KBM-7 (cell line): ENCODE results near the gene TRANK1.

Source experiments
- DNase-seq: peaks from one replicate; pipeline ENCODE4 v3.0.0-alpha.2; 2015
- in situ Hi-C: fragments of 300-500 bp; cut with MboI; formaldehyde crosslinking; loops from 2 replicates; pipeline ENCODE4 v1.14.3; 2020; ENCODE audit warnings: low sequenced_read_pairs, low pct_unique_long_range_greater_than_20kb, mixed read lengths

The TRANK1 gene

DNA sequence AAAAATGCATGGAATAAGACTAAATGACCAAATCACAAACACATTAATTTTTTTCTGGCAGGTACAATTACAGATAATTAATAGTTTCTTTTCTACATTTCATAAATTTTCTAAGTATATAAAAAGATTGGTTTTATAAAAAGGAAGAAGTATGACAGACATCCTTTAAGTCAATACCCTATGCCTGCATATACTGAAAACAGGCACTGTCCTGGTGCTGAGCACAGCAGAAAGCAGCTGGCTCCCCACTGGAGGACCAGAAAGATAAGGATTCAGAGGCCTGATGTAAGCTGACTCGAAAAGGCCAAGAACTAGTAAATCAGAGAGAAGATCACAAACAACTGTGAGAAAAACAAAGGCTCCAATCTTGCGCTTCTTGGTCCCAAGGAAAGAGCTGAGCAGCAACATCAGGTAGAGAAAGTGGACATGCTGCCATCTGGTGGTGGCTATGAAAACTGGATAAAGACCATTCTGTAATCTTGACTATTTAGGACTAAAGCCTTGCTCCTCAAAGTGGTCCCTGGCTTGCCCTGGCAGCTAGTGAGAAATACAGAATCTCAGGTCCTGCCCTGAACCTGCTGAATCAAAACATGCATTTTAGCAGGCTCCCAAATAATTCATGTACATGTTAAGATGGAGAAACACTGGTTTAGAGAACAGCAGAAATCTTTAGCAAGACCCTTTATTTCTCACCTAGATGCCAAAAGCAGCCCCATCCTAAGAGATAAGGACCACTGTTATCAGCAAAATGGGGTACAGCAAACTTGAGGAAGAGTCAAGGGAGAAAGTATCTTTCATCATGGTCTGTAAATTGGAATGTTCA, 76.0 kb downstream of the TRANK1 start:
- DNase-seq: peak; percentile 67
- in situ Hi-C loops: no loop called here

DNA sequence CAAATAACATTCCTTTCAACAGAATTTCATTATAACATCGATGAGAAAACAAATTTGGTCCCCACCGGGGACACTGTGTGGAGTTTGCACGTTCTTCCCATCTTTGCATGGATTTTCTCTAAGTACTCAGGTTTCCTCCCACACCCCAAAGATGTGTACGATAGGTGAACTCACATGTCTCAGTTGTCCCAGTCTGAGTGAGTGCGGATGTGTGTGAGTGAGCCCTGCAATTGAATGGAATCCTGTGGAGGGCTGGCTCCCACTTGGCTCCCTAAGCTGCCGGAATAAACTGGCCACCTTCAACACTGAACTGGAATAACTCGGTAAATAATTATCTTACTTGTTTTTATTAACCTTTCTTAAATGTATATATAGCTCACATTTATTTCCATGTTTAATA, 77.0 kb downstream of the TRANK1 start:
- in situ Hi-C loops: no loop called here
- no peak for DNase-seq

GRCh38 chr3:36866368-36866767, 78.5 kb downstream of the TRANK1 start:
- no peak for DNase-seq
- in situ Hi-C loops: no loop called here

GRCh38 chr3:36864180-36865053, 80.4 kb downstream of the TRANK1 start:
- in situ Hi-C loops: no loop called here
- peak; percentile 21 for DNase-seq

- DNase-seq: no peak
- in situ Hi-C loops: no loop called here
These were observed 82.6 kb downstream of the TRANK1 start for GRCh38 chr3:36862076-36862755.

GRCh38 chr3:36859494-36859893, 85.4 kb downstream of the TRANK1 start:
- in situ Hi-C loops: no loop called here
- no peak for DNase-seq

GRCh38 chr3:36852071-36852470, 92.8 kb downstream of the TRANK1 start:
- in situ Hi-C loops: no loop called here
- no peak for DNase-seq

DNA sequence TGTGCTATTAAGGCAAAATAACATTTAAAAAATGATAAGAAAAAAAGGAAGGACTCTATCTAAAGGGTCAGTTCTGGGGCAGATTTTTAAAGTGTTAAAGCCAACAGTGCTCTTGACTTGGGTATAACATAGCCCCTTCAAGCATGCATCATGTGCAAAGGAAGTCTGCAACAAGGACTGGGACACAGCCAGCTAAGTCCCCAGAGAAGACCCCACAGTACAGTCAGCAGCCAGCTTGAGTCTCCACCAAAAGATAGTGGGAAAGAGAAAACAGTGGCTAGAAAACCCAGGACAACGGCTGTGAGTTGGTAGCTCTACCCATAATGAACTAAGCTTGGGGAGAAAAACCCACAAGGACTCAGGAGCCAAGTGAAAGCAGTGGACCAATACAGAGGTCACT, 94.1 kb downstream of the TRANK1 start:
- in situ Hi-C loops: no loop called here
- no peak for DNase-seq

DNA sequence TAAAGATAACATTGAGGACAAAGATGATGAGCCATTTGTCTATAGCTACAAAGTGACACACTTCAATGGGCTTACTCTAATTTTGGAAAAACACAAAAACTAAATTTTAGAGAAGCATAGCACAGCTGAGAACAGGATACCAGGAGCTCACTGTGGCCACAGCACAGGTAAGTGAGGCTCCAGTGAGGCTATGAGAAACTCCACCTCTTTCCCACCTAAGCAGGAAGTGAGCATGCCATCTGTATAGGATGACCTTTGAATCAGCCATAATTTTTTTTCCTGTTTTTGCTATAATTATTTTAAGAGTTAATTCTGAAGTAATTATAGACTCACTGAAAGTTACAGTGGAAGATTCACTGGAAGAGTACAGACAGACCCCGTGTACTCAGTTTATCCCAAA, 98.4 kb downstream of the TRANK1 start:
- DNase-seq: peak; percentile 31
- in situ Hi-C loops: no loop called here

DNA sequence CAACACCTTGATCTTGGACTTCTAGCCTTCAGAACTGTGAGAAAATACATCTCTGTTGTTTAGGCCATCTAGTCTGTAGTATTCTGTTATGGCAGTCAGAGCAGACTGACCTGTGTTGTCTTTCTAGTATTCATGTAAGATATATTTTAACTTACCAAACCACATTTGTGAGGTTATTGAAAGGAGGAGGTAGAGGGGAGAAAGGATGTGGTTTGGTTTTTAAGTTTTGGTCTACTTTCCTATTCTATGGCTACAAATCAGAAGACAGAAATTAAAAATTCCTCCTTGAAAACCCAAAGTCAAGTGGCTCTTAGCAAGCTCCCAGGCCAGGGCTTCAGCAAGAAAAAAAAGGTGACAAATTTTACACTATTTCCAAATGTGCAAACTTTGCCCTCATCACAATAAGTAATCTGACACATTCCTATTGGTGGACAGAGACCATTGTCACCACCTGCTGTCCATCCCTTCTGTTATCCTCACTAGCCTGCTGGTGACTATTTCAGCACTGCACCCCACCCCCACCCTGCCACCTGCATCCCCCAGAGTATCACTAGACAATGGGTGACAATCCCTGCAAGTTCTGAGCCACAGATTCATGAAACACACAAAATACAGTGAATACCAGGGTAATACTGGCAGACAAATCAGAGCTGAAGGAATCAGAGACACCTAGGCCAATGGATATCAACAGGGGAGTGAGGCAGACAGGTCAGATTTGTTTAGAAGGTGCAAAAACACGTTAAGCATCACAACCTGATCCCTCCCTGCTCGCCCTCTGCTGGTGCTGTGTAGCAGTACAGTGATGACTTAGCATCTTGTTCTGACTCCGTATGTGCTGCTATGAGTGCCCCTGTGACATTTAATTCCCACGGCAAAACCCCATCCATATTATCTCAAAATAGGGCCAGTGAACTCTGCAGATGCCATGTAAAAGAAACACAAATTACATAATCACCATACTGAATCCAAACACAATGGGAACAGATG, 101.5 kb downstream of the TRANK1 start:
- DNase-seq: peak; percentile 10

DNA sequence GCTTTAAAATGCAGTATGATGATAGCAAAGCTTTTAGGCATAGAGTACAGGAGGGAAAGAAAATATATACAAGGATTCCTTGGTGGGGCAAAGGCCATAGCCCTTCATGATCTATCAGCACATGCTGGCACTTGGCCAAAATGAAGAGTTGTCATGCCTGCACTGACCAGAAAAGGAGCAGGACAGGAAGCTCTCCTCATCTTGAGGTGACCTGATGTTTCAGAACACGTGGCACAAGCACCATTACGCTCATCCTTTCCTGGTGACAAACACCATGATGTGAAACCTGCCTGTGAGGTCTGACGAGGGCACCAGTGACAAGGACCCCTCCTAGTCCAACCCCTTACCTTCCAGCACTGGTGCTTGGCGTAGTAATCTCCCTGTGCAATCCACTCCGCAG, 102.6 kb downstream of the TRANK1 start:
- in situ Hi-C loops: no loop called here
- no peak for DNase-seq

More for the DNA sequence above, 101.5 kb downstream of the TRANK1 start:
- in situ Hi-C loops: no loop called here

- in situ Hi-C loops: no loop called here
- DNase-seq: no peak
These were observed 104.4 kb downstream of the TRANK1 start for GRCh38 chr3:36840453-36840921.

DNA sequence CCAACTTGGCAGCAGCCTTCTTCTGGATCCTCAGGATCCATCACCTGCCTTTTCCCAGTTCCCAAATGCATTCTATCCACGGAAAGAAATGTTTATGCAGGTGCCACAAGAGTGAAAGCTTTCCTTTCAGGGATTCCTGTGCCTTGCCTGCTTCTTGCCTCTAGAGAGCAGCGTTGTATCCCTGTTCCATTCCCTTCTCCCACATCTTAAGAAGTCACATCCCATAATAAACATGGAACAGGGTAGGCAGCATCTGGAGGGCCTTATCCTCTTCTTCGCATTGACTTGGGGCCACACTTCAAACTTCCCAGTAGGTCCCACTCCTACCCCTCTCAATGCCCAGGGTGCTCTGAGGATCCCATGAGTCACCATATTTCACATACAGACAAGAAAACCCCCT, 107.8 kb downstream of the TRANK1 start:
- in situ Hi-C loops: no loop called here
- peak; percentile 1 for DNase-seq

- DNase-seq: no peak
- in situ Hi-C loops: no loop called here
These were observed 111.6 kb downstream of the TRANK1 start for GRCh38 chr3:36833160-36833814.

DNA sequence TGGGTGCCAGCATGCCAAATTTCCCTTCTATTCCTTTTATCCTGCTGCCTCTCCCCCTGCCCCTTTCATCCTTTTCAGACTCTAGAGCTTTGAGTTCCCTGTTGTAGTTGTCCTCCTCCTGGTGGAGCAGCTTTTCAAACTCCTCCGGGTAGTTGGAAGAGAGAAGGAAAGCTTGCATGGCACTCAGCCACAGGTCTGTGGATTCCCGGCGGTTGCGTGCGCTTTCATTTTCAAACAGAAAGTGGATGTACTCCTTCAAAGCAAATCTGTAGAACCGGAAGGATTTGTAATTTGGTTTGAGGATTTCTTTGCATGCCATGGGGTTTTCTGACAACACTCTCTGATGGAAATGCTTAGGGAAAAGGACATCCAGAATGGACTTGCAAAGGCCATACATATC, 112.4 kb downstream of the TRANK1 start:
- no peak for DNase-seq
- in situ Hi-C loops: no loop called here

- in situ Hi-C loops: no loop called here
- DNase-seq: no peak
These were observed 117.7 kb downstream of the TRANK1 start for GRCh38 chr3:36827133-36827532.

DNA sequence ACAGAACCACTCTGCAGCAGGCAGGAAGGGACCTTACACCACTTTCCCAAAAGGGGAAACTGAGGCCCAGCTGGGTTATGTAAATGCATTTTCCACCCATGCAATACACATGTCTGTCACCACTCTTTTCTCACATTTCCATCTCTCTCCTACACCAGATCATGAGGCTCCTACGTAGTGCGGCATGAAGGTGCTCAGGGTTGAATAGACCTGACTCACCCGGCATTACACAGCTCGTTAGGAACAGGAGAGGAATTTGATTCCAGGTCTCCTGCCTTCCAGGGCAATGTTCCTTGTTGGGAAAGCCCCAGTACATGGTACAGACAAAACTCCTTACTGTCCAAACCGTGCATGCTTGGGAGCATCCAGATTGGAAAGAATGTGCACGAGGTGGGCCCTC, 118.6 kb downstream of the TRANK1 start:
- in situ Hi-C loops: no loop called here

GRCh38 chr3:36824443-36824842, 120.4 kb downstream of the TRANK1 start:
- in situ Hi-C loops: no loop called here

More for the DNA sequence above, 118.6 kb downstream of the TRANK1 start:
- DNase-seq: no peak

More at GRCh38 chr3:36824443-36824842, 120.4 kb downstream of the TRANK1 start:
- DNase-seq: no peak
